GM12878 (cell line): ENCODE results near the gene HHLA2.

Experiments
- ATF7 ChIP-seq: fragments of 450-650 bp; IDR thresholded peaks from 2 replicates; pipeline ENCODE4 v1.6.1; 2016; ENCODE audit warnings: low read depth, mild to moderate bottlenecking
- BACH1 ChIP-seq: fragments of 450-650 bp; IDR thresholded peaks from 2 replicates; pipeline ENCODE4 v1.6.1; 2017; ENCODE audit warnings: mild to moderate bottlenecking, borderline replicate concordance
- CTCF ChIP-seq, 3 experiments: IDR thresholded peaks in 2 of 3; conservative IDR thresholded peaks in 1 of 3; 2 replicates each; pipeline ENCODE4 v1.5.1; 2011; ENCODE audit warnings: low read depth in 3 of 3, low read length in 3 of 3, mild to moderate bottlenecking in 3 of 3, control low read depth in 2 of 3, moderate library complexity in 2 of 3, inconsistent platforms in 1 of 3, mixed read lengths in 1 of 3; ENCODE audit not compliant: control insufficient read depth in 2 of 3, insufficient read depth in 1 of 3; ENCODE audit errors: extremely low read depth in 1 of 3
- HCFC1 ChIP-seq: fragments of 150-350 bp; IDR thresholded peaks from 2 replicates; pipeline ENCODE4 v1.6.1; 2014; ENCODE audit warnings: low read length
- IKZF2 ChIP-seq, 2 experiments: fragments of 450-650 bp; IDR thresholded peaks; 2 replicates each; pipeline ENCODE4 v1.6.1; 2017; ENCODE audit warnings: mild to moderate bottlenecking in 2 of 2, moderate library complexity in 2 of 2
- JUND ChIP-seq: IDR thresholded peaks from 2 replicates; pipeline ENCODE4 v1.6.1; 2012; ENCODE audit warnings: low read depth, mild to moderate bottlenecking, low read length, improper control_type of control experiment, moderate library complexity
- NR2C2 ChIP-seq: IDR thresholded peaks from 2 replicates; pipeline ENCODE4 v1.6.1; 2011; ENCODE audit warnings: borderline replicate concordance, low read depth; ENCODE audit not compliant: control insufficient read depth, insufficient read length
- POLR2AphosphoS5 ChIP-seq: IDR thresholded peaks from 2 replicates; pipeline ENCODE4 v1.6.1; 2011; ENCODE audit warnings: mild to moderate bottlenecking, low read length, inconsistent platforms

GRCh38 chr3:108343491-108343890 lies 47.1 kb downstream of the HHLA2 start:
- TF ChIP-seq ATF7, result no peak
- TF ChIP-seq IKZF2 (IDR thresholded peaks at IDR 0.05), result no peak
- no peak for TF ChIP-seq JUND
- no peak for TF ChIP-seq POLR2AphosphoS5
- no peak for TF ChIP-seq BACH1
- TF ChIP-seq HCFC1, result no peak
- no peak for TF ChIP-seq NR2C2
- no peak for TF ChIP-seq CTCF (IDR thresholded peaks at IDR 0.05 in 2 of 3, conservative IDR thresholded peaks at IDR 0.05 in 1 of 3; ENCODE audit: control insufficient read depth in 2 of 3, extremely low read depth in 1 of 3, insufficient read depth in 1 of 3, low read depth in 3 of 3, low read length in 3 of 3)
